Fibroblast of gingiva (primary cell): Measurements from ENCODE around the gene FNDC4.
A peak's percentile ranks its signal among the peaks of the same experiment; 100 is the strongest.

Experiments used
- DNase-seq: peaks from one replicate; pipeline ENCODE4 v3.0.0-alpha.2; 2011; ENCODE audit warnings: low read depth

The FNDC4 gene

DNA sequence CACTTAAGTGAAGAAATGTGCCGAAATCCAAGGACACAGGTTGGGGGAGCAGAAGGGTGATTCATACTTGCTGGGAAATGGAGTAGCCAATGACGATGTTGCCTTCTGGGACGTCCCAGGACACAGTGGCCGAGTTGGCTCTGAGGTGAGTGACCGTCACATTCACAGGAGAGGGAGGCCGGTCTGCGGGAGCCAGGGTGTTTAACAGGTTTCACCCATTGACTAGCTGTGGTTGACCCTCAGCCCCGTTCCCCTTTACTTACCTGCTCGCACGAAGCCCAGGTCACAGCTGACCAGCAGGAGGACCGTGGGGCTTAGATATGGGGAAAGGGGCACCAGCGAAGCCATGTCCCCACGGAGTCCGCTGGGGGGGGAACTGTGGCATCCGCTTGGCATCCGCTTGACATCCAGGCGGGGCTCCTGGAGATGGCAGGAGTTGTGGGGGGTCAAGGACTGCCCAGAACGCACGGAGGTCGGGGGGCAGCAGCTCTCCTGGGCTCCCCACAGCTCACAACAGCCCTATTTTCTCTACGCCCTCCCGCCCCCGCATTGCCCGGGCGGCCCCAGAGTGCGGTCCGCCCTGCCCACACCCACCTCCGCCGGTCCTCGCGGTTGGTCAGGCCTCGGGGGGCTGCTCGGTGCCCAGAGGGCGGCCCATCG is 586 bp downstream of the FNDC4 start:
- DNase-seq: peak; percentile 91

DNA sequence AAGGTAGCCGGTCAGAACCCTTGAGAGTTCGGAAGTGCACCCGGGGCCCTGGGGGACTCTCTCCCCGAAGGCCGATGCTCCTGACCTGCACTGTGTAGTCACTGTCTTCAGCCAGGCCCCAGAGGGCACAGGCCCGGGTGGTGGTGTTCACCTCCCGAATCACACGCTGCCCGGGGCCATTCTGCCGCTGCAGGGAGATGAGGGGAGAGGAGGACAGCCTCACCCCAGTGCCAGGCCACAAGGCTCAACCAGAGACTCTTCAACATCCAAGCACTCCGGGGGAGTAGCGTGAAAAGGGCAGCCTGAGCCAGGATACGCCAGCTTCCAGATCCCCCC is 1.1 kb downstream of the FNDC4 start:
- DNase-seq: no peak

- no peak for DNase-seq
These were observed 2.4 kb downstream of the FNDC4 start for GRCh38 chr2:27492557-27492956.

DNA sequence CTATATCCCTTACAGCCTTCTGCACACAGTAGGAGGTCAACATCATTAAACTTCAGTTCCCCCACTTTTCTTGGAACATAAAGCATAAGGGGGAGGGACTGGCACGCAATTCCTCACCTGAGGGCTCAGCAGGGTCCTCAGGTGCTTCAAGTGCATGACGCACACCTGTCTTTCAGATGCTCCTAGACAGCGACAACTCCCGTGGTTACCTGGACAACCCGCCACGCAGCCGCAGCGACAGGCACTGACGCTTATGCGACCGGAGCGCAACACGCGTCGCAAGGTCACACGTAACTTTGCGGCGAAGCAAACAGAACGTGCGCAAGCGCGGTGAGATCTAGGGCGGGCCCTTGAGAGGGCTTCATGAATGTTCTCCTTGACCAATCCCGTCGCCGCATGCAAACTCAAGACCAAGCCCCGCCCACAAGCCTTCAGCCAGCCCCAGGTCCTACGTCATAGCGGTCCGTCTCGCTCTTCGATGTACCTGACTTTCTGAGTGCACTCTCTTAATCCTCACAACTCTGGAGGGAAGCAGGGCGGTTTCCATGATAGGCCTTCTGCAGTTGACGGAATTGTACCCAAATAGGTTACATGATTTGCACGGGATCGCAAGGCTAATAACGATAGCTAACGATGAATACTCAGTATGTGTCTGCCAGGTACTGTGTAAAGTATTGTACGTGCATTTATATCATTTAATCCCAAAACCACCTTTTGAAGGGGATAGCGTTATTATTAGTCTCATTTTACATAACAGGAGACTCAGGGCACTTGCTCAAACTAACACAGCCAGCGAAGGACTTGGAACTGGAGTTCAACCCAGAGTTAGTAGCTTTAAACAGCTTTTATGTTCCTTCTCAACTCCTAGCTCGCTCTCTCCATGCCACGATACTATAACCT is 5.3 kb downstream of the FNDC4 start, which contains the start of gene IFT172:
Gene IFT172 (minus strand): TSS at position 246 of the 900 bp plus-strand sequence. CDS start 90 bp downstream, at position 156.
- DNase-seq: peak; percentile 98

- no peak for DNase-seq
These were observed 5.9 kb downstream of the FNDC4 start for GRCh38 chr2:27489118-27489497.

- DNase-seq: no peak
These were observed 9.5 kb downstream of the FNDC4 start for GRCh38 chr2:27485496-27485895.

- no peak for DNase-seq
These were observed 23.0 kb downstream of the FNDC4 start for GRCh38 chr2:27471961-27472360.

DNA sequence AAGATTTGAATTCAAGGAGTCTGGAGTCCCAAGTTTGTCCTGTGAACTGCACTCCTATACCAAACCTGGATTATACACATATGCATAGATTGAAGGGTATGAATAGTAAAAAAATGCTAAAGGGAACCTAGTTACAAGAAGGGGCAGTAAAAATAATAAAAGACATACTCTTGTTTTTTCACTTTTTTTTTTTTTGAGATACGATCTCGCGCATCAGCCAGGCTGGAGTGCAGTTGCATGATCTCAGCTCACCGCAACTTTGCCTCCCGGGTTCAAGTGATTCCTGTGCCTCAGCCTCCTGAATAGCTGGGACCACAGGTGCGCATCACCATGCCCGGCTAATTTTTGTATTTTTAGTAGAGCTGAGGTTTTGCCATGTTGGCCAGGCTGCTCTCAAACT is 30.6 kb downstream of the FNDC4 start:
- DNase-seq: no peak

- DNase-seq: no peak
These were observed 33.9 kb downstream of the FNDC4 start for GRCh38 chr2:27461118-27461517.

GRCh38 chr2:27453968-27454367 is 41.0 kb downstream of the FNDC4 start:
- DNase-seq: no peak

DNA sequence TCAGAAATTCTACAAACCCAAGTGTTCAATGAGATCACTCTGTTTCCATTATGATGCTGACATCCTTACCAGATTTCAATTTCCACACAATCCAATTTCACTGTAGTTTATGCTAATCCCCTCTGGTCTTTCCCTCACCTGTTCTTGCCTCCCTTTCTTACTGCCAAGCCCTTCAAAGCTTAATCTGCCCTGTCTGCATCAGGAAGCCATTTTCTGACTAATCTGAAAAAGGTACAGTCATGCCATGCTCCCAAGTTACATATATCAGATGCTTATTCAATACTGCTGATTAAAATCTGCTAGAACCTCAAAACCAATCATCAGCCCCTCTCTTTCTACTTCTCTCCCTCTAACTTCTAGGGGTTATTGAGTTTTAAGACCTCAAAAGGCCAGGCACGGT is 43.9 kb downstream of the FNDC4 start:
- DNase-seq: no peak

DNA sequence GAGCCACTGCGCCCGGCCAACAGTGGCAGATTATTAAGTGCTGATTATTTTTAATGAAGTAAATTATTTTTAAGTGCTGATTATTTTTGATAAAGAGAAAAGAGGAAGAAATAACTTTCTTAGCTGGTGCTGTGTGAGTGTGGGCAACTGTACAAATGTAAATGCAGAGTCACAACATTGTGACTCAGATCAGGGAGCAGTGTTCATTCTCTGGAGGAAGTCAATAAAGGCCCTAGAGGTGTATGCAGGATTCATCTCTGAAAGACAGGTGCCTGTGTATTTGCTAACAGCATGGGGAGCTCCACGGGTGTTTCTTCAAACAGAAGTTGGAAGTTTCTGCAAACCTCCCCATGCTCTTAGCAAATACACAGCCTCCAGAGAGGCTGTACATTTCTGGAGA is 46.6 kb downstream of the FNDC4 start:
- no peak for DNase-seq

DNA sequence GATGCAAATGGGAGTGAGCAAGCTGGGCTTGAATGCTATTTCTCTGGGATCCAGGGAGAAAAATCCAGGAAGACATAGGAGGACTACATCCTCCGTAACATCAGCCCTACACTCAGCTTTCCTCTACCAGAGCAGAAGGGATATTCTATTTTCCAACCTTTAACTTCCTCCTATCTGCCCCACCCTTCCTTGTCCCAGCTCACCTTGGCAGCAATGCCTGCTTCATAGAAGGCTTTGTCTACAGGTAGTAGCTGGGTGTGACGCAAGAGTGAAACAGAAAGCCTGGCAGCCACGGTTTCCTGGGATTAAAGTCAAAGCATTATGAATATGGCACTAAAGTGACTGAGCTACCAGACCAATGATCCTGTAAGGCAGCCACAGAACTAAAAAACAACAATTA is 48.9 kb downstream of the FNDC4 start:
- DNase-seq: no peak

- DNase-seq: no peak
These were observed 49.4 kb downstream of the FNDC4 start for GRCh38 chr2:27445615-27446014.

GRCh38 chr2:27445155-27445554 is 49.8 kb downstream of the FNDC4 start:
- DNase-seq: no peak

- DNase-seq: no peak
These were observed 52.1 kb downstream of the FNDC4 start for GRCh38 chr2:27442920-27443282.

- no peak for DNase-seq
These were observed 52.8 kb downstream of the FNDC4 start, which contains the start of gene KRTCAP3 for GRCh38 chr2:27441958-27442919. TSS of gene KRTCAP3 (plus strand) at chr2:27442381. CDS start at chr2:27442413, 32 bp downstream.
